ENCODE data around the gene NDRG2.
A peak's percentile ranks its signal among the peaks of the same experiment; 100 is the strongest.
"Not testable (repeated sequence)": the region's sequence is repeated elsewhere in the genome, so short reads cannot be mapped to it uniquely, and the experiment has no call there.

NDRG2 gene

GRCh38 chr14:21003788-21004346 is 21.0 kb downstream of the NDRG2 start:
- no peak for DNase-seq

GRCh38 chr14:21001218-21001617 is 23.6 kb downstream of the NDRG2 start:
- DNase-seq: no peak

GRCh38 chr14:20999591-20999990 is 25.3 kb downstream of the NDRG2 start:
- no peak for DNase-seq

GRCh38 chr14:20998674-20999366 is 26.0 kb downstream of the NDRG2 start, which contains the start of gene SLC39A2:
Gene SLC39A2 (plus strand): TSS chr14:20999293. CDS start chr14:20999447, 154 bp downstream.
- DNase-seq: no peak

GRCh38 chr14:20998139-20998538 is 26.7 kb downstream of the NDRG2 start:
- no peak for DNase-seq

- no peak for DNase-seq
These were observed 27.3 kb downstream of the NDRG2 start for GRCh38 chr14:20997564-20997963.

GRCh38 chr14:20997115-20997514 is 27.7 kb downstream of the NDRG2 start:
- no peak for DNase-seq

GRCh38 chr14:20996521-20996920 is 28.3 kb downstream of the NDRG2 start:
- no peak for DNase-seq

- DNase-seq: peak; percentile 76 to 83
These were observed 34.9 kb downstream of the NDRG2 start, which contains the start of gene METTL17 for GRCh38 chr14:20989787-20990600. Gene METTL17 (plus strand): TSS chr14:20989980. CDS start chr14:20990003, 23 bp downstream.

GRCh38 chr14:20989471-20989786 is 35.4 kb downstream of the NDRG2 start:
- no peak for DNase-seq

- no peak for DNase-seq
These were observed 36.0 kb downstream of the NDRG2 start for GRCh38 chr14:20988717-20989470.

GRCh38 chr14:20986811-20987210 is 38.0 kb downstream of the NDRG2 start:
- no peak for DNase-seq

GRCh38 chr14:20985650-20986049 is 39.2 kb downstream of the NDRG2 start:
- DNase-seq: not testable (repeated sequence)

- DNase-seq: no peak
These were observed 42.1 kb downstream of the NDRG2 start for GRCh38 chr14:20982646-20983369.

- DNase-seq: no peak
These were observed 44.0 kb downstream of the NDRG2 start for GRCh38 chr14:20980906-20981305.

GRCh38 chr14:20978687-20979086 is 46.2 kb downstream of the NDRG2 start:
- no peak for DNase-seq

GRCh38 chr14:20976291-20976690 is 48.6 kb downstream of the NDRG2 start:
- no peak for DNase-seq

GRCh38 chr14:20973501-20973900 is 51.4 kb downstream of the NDRG2 start:
- DNase-seq: no peak

- no peak for DNase-seq
These were observed 53.2 kb downstream of the NDRG2 start for GRCh38 chr14:20971705-20972021.

GRCh38 chr14:20970983-20971704 is 53.7 kb downstream of the NDRG2 start:
- DNase-seq: peak; percentile 80 to 81

GRCh38 chr14:20970647-20970982 is 54.2 kb downstream of the NDRG2 start:
- DNase-seq: no peak

- DNase-seq: no peak
These were observed 55.5 kb downstream of the NDRG2 start for GRCh38 chr14:20969336-20969735.
